ENCODE data around the gene CNIH1. TPM values are rescaled to one million over a fixed set of nuclear protein-coding genes. Genes with fewer than 3 reads are reported as not detected.
"Not testable (repeated sequence)": the region's sequence is repeated elsewhere in the genome, so short reads cannot be mapped to it uniquely, and the experiment has no call there.

The CNIH1 gene
- polyA plus RNA-seq, 1 donor = 183 TPM

DNA sequence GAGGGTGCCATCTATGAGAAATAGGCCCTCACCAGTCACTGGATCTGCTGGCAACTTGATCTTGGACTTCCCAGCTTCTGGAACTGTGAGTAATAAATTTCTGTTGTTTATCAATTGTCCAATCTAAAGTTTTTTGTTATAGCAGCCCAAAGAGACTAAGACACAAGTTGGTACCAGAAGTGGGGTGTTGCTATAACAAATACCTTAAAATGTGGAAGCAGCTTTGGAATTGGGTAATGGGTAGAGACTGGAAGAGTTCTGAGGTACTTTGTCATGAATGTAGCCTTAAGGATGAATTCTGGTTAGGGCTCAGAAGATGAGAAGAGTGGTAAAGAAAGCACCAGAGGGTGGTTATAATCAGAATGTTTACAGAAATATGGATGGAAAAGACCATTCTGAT is 26.1 kb upstream of the CNIH1 start:
- DNase-seq (ENCODE audit: low read depth) = no peak

DNA sequence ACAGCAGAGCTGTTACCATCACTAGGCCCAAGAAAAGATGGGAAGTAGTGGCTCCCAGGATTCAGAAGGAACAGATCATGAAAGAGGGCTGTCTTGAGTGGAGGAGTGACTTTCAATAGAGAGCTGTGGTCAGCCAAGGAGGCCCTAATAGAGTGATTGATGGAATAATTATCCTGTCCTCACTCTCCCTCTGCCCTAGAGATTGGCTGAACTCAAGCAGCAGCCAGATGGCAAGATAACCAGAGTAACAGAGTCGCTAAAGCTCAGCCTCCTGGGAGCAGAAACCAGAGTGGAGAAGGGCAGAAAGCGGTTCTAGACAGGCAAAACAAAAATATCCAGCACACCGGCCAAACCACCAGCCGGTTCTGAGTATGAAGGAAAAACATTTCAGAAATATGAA is 24.5 kb upstream of the CNIH1 start:
- no peak for DNase-seq (ENCODE audit: low read depth)

DNA sequence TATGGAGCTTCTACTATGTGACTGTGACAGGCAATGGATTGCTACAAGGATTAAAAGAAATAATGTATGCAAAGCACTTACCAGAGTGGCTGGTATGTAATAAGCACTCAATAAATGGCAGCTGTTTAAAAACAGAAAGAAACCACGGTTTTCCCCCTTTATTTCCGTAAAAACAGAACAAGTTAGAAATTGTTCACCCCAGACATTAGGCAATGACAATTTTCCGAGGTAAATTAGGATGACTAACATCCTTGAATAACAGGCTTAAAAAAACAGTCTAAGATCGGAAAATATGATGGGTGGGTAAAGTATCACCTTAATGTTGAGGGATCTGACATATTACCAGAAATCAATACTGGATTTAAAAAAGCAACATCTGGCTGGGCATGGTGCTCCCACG is 20.9 kb upstream of the CNIH1 start:
- DNase-seq (ENCODE audit: low read depth) = no peak

DNA sequence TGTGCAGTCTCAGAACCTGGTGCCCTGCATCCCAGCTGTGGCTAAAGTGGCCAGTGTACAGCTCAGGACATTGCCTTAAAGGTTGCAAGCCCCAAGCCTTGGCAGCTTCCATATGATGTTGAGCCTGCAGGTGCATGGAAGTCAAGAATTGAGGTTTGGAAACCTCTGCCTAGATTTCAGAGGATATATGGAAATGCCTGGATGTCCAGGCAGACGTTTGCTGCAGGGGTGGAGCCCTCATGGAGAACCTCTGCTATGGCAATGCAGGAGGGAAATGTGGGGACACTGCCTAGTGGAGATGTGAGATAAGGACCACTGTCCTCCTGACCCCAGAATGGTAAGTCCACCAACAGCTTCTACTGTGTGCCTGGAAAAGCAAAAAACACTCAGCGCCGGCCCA is 17.9 kb upstream of the CNIH1 start:
- no peak for DNase-seq (ENCODE audit: low read depth)

DNA sequence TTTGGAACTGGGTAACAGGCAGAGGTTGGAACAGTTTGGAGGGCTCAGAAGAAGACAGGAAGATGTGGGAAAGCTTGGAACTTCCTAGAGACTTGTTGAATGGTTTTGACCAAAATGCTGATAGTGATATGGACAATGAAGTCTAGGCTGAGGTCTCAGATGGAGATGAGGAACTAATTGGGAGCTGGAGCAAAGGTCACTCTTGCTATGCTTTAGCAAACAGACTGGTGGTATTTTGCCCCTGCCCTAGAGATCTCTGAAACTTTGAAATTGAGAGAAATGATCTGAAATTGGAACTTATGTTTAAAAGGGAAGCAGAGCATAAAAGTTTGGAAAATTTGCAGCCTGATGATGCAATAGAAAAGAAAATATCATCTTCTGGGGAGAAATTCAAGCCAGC is 17.4 kb upstream of the CNIH1 start:
- DNase-seq (ENCODE audit: low read depth) = not testable (repeated sequence)

DNA sequence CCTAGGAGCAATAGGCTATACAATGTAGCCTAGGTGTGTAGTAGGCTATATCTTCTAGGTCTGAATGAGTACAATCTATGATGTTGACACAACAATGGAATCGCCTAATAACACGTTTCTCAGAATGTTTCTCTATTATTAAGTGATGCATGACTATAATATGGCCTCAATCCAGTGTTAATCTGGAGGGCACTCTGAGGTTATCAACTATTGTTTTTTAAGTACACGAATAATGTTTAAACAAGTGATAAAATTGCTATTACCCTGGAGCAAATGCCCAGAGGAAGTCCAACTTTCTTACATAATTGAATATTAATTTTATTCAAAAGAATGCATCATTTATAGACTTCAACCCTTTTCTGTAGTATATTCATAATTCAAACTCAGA is 16.4 kb upstream of the CNIH1 start:
- DNase-seq (ENCODE audit: low read depth) = no peak

DNA sequence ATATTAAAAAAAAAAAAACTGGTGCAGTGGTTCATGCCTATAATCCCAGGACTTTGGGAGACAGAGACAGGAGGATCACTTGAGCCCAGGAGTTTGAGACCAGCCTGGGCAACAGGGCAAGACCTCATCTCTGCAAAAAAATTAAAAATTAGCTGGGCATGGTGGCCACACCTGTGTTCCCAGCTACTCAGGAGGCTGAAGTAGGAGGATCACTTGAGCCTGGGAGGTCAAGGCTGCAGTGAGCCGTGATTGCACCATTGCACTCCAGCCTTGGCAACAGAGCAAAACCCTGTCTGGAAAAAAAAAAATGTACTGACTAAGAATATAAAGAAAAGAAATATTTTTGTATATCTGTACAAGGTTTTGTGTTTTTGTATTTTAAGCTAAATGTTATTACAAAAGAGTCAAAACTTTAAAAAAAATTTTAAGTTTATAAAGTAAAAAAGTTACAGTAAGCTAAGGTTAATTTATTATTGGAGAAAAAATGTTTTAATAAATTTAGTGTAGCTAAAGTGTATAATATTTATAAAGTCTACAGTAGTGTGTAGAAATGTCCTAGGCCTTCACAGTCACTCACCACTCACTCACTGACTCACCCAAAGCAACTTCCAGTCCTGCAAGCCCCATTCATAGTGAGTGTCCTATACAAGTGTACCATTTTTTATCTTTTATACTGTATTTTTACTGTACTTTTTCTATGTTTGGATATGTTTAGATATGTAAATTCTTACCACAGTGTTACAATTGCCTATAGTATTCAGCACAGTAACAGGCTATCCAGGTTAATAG is 15.8 kb upstream of the CNIH1 start:
- not testable (repeated sequence) for DNase-seq (ENCODE audit: low read depth)

DNA sequence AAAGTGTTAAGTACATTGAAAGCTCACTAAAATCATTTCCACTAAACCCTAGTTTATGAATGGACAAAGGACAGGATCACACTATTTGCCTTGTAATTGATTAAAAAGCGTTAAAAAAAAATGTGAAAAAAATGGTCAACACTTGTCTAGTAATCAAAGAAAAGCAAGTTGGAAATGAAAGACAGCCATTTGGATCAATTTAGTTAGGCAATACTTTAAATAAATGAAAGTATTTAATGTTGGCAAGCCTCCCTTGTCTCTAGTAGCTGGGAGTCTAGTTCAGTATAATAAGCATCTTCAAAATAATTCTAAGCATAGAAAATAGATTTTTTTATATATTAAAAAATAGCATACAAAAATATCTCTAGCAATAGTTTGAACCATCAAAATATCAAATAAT is 14.2 kb upstream of the CNIH1 start:
- no peak for DNase-seq (ENCODE audit: low read depth)

DNA sequence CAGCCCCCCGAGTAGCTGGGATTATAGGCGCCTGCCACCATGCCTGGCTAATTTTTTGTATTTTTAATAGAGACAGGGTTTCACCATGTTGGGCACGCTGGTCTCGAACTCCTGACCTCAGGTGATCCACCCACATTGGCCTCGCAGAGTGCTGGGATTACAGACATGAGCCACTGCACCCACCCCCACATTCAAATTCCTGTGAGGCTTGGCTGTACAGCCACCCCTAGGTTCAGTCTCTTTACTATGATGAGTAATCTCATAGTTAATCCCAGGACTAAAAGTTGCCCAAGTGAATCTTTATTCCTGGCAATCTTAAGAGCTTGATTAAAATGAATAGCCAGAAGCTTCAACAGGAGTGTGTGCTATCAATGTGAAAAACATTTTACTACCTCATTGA is 12.8 kb upstream of the CNIH1 start:
- not testable (repeated sequence) for DNase-seq (ENCODE audit: low read depth)

DNA sequence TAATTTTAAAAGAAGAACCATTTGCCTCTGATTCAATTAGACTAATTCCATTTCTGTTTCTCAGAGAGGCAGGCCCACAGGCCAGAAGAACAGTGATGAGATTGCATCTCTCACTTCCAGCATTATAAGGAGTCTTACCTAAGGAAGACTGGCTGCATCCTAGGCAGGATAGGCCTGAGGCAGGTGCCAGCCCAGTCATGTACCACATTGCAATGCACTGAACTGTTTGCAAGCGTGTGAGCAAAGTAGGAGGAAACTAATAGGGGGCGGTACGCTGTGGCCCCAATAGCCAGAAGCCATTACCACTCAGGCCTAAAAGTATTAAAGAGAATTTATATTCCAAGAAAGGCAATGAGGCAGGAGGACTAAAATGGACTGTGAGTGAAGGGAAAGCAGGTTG is 12.1 kb upstream of the CNIH1 start:
- no peak for DNase-seq (ENCODE audit: low read depth)

DNA sequence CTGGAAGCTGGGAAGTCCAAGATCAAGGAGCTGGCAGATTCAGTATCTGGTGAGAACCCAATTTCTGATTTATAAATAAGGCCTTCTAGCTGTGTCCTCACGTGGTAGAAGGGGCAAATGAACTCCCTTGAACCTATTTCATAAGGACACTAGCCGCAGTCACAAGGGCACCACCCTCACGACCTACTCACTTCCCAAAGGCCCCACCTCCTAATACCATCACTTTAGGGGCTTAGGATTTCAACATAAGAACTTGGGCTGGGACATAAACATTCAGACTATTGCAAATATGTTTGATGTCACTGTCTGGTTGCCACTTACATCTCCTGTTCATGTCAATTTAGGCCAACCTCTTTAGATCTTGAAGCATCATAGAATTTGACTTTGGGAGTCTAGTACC is 10.8 kb upstream of the CNIH1 start:
- no peak for DNase-seq (ENCODE audit: low read depth)

DNA sequence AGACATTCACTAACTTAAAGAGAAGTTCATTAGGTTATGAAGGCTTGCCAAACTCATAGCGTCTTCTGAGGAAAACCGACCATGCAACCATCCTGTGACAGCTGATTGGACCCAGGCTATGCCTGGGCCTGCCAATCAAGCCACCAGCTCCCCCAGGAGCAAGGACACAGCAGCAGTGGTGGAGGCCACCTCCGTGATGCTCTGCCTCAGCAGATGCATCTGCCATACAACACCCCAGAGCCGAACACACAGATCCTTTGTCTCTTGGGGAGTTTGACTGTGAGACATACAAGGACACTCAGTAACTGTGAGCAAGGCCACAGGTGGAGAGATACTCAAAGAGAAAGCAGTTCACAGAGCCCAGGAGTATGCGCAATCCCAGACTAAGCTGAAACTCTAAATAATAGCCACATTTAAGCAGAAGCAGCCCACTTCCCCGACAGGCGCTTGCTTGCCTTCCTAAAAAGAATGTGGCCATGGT is 10.0 kb upstream of the CNIH1 start:
- no peak for DNase-seq (ENCODE audit: low read depth)

DNA sequence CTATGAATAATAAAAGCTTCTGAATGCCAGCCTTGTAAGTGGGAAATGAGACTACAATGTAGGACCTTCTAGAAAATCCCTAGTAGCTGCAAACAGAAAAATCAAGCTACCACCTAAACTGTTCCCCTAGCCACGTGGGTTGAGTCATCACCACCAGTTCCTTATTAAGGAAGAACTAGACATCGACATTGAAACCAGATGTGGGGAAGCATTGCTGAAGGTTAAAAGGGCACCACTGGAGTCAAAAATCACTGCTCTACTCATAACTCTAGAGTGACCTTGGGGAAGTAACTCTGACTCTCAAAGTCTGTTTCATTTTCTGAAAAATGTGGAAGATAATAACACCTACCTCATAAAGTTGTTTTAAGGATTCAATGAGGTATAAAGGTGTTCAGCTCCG is 9.4 kb upstream of the CNIH1 start:
- no peak for DNase-seq (ENCODE audit: low read depth)

DNA sequence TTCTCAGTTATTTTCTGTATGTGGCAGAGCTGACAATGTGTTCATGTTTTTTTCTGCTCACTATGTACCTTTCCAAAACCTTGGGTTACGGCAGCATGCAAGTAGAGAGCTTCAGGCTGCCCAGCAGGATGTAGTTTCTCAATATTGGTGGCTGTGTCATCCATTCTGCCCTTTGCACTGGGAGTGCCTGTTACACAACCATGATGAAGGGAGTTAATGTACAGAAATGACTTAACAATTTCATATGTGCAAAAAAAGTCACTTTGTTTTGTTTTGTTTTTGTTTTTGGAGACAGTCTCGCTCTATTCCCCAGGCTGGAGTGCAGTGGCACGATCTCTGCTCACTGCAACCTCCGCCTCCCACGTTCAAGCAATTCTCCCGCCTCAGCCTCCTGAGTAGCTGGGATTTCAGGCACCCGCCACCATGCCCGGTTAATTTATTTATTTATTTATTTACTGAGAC is 6.1 kb upstream of the CNIH1 start:
- no peak for DNase-seq (ENCODE audit: low read depth)

DNA sequence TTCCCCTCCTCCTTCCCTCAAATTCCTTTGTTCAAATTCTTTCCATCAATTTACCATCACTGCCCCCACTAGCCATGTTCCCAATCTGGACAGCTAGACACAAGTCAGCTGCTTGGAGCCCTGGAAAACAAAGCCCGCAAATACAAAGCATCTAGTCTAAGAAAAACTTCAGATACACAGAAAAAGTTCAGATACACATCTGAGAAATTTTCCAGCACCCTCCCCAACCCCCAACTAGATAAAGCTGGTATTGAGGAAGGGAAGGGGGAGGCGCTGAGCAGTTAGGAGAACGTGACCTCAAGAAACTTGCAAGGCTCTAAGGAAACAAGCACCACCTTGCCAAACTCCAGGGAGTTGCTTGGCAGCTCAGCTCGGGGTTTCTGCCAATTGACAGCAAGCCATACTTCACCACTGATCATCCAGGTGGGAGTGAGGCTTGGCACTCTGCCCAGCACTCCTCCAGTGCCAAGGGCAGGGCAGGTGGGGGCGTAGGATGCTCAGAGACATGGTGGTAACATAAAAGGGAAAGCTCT is 5.1 kb upstream of the CNIH1 start:
- DNase-seq (ENCODE audit: low read depth) = no peak

DNA sequence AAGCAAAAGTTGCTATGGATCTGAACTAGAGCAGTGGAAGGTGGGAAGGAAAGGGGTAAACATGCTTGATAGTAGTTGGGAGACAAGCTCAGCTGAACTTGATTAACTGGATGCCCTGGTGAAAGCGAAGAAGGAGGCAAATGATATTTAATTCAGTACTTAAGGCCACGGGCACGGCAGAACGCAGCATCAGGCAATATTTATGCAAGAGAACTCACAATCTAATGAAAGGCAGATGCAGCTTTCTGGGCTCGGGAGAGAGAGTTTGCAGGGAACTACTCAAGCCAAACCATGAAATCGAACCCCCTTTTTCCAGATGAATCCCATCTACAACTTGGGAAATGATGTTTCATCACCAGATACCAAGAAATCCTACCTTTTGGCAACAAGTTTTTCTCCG is 3.5 kb upstream of the CNIH1 start:
- DNase-seq (ENCODE audit: low read depth) = no peak

DNA sequence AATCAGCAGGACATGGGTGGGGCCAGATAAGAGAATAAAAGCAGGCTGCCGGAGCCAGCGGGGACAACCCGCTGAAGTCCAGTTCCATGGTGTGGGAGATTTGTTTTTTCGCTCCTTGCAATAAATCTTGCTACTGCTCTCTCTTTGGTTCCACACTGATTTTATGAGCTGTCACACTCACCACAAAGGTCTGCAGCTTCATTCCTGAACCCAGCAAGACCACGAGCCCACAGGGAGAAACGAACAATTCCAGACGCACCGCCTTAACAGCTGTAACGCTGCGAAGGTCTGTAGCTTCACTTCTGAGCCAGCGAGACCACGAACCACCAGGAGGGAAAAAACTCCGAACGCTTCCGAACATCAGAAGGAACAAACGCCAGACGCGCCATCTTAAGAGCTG is 2.8 kb upstream of the CNIH1 start:
- DNase-seq (ENCODE audit: low read depth) = no peak

DNA sequence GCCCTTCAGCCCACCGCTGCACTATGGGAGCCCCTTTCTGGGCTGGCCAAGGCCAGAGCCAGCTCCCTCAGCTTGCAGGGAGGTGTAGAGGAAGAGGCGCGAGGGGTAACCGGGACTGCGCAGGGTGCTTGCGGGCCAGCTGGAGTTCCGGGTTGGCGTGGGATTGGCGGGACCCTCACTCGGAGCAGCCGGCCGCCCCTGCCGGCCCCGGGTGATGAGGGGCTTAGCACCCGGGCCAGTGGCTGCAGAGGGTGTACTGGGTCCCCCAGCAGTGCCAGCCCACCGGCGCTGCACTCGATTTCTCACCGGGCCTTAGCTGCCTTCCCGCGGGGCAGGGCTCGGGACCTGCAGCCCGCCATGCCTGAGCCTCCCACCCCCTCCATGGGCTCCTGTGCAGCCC is 1.8 kb upstream of the CNIH1 start:
- not testable (repeated sequence) for DNase-seq (ENCODE audit: low read depth)

DNA sequence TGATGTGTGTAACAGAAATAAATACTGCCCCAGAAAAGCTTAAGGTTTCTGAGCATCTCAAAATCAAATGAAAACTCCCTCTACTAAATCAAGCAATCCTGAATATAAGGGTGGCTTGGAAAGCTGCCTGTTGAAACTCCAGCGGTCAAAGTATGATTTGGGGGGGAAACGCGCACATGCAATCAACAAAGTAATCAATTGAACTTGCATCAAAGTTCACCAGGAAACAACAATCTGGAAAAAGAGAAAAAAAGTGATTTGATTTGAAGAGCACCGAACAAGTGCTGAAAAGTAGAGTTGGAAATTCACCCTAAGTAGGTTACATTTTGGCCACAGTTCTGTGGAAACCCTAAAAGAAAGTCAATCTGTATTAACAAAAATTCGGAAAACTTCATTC is 700 bp downstream of the CNIH1 start:
- DNase-seq (ENCODE audit: low read depth) = no peak

DNA sequence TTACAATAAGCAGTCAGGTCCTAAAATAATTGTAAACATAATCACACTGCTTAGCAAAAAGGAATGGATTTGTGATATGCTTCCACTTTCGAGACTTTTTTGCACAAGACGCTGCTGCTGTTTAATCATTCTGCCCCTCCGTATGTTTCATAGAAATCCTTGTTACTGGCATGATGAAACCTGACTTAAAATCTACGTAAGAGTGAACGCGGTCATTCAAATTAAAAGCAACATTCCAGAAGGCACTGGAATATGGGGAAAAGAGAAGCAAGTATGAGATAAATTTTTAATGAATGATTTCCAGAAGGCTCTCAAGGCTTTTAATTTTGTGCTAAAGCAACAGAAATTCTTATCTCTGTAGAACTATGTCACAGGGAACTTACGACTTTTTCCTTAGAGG is 1.1 kb downstream of the CNIH1 start:
- no peak for DNase-seq (ENCODE audit: low read depth)

DNA sequence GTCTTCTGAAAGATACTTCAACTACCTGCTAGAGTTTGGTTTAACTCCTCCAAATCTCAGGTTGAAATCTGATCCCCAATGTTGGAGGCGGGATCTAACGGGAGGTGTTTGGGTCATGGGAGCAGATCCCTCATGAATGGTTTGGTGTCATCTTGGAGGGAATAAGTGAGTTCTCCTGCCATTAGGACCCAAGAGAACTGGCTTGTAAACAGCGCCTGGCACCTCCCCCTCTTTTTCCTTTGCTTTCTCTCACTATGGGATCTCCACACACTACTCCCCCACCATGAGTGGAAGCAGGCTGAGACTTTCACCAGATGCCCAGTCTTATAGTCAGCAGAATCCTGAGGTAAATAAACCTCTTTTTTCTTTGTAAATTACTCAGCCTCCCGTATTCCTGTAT is 2.5 kb downstream of the CNIH1 start:
- DNase-seq (ENCODE audit: low read depth) = no peak

DNA sequence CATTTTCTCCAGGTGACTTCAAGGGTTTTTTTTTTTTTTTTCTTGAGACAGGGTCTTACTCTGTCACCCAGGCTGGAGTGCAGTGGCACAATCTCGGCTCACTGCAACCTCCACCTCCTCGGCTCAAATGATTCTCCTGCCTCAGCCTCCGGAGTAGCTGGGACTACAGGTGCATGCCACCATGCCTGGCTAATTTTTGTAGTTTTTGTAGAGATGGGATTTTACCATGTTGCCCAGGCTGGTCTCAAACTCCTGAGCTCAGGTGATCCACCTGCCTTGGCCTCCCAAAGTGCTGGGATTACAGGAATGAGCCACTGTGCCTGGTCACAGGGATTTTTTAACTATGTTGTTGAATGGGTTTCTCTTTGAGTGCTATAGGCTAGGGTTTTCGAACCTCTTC is 3.2 kb downstream of the CNIH1 start:
- not testable (repeated sequence) for DNase-seq (ENCODE audit: low read depth)

DNA sequence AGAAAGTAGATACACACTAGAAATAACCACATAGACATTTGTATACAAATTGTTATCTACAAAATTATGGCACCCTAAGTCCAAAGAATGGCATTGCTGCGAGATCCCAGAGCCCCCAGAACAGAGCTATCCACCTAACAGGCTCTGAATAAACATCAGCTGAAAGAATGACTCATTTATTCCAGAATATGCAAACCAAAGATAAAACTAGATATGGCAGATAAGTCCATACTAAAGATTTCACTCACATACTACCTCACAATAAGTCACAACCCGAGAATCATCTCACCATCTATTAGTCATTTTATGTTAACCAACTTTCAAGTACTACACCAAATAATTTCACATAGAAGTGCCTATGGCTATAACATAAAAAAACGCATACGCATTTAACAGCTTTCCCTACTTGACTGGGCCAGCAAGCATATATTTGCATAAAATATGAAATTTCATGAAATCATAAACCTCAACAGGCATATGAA is 5.6 kb downstream of the CNIH1 start:
- DNase-seq (ENCODE audit: low read depth) = no peak

DNA sequence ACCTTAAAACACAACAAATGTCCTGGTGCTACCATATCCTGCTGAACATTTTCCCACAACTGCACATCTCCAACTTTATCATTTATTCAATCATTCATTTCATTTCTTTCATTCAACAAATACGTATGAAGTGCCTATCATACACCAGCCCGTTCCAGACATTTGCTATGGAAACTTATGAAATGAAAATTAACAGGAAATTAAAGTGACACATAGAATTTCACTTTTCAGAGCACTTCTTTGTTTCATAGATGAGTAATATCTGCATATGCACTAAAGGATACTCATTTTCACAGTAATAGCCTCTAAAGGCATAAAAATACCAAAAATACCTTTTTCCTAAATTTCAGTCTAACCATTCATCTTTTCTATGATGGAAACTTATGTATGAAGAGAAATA is 12.6 kb downstream of the CNIH1 start:
- DNase-seq (ENCODE audit: low read depth) = no peak
